Embryonic facial prominence (tissue), 1 donor: Measurements from ENCODE around the gene EGLN1.
"Not testable (repeated sequence)": the region's sequence is repeated elsewhere in the genome, so short reads cannot be mapped to it uniquely, and the experiment has no call there.

Experiments
- DNase-seq: peaks from one replicate; pipeline ENCODE4 v3.0.0-alpha.2; 2016; ENCODE audit errors: extremely low spot score

The EGLN1 gene

DNA sequence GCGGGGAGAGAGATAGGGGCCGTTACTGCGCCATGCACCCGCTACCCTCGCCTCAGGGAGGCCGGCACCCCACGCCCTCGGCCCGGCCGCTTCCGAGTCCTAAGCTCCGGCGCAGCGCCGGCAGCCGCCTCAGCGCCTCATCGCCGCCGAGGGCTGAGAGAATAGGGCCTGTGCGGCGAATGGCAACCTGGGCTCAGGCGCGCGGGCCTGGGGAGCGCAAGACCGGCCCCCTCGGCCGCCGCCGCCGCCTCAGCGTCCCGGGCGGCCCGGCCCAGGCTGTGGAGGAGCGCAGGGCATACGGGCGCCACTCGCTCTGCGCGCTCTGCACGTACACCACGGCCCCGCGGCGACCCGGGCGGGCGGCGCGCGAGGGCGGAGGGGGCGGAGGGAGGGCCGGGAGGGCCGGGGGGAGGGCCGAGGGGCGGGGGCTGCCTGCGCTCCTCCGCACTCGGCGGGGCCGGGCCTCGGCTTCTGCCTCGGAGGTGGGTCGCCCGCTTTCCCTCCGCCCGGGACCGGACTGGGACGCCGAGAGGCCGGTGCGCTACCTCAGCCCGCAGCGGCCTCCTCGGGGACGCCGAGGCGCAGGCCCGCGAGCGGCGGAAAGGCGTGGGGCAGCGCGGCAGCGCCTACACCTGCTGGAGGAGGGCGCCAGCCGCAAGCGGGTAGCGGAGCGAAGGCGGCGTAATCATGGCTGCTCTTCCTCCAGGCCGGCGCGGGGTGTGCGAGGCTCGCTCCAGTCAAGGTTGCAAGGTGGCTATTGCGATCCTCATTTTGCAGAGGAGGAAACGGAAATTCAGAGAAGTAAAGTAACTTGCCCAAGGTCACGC is at the start of gene EGLN1:
Gene EGLN1 (minus strand): TSS at position 317 of the 827 bp plus-strand sequence. CDS start 399 bp downstream, outside the sequence.
- DNase-seq = peak; percentile 68

DNA sequence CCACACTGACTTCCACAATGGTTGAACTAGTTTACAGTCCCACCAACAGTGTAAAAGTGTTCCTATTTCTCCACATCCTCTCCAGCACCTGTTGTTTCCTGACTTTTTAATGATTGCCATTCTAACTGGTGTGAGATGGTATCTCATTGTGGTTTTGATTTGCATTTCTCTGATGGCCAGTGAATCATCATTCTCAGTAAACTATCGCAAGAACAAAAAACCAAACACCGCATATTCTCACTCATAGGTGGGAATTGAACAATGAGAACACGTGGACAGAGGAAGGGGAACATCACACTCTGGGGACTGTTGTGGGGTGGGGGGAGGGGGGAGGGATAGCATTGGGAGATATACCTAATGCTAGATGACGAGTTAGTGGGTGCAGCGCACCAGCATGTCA is 49.4 kb upstream of the EGLN1 start:
- not testable (repeated sequence) for DNase-seq

DNA sequence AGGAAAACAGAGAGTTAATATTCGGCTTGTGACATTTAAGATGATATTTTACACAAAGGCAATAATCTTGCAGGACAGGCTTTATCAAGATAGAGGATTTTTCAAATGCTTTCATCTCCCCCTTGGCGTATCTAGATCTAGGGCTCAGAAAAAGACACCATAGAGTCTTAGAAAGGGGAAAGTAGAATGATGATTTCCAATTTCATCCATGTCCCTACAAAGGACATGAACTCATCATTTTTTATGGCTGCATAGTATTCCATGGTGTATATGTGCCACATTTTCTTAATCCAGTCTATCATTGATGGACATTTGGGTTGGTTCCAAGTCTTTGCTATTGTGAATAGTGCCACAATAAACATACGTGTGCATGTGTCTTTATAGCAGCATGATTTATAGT is 48.9 kb upstream of the EGLN1 start:
- not testable (repeated sequence) for DNase-seq

DNA sequence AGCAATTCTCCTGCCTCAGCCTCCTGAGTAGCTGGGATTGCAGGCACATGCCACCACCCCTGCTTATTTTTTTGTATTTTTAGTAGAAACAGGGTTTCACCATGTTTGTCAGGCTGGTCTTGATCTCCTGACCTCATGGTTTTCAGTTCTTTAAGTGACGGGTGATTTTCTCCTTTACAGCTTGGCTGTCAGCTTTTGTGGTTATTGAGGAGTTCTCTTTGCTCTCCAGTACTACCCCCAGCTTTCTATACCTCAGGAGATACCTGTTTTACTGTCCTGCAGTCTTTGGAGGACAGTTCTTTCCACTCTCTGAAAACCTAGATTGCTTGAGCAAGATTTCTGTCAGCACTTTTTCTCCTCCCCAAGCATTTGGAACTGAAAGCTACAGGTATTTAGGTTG is 45.9 kb upstream of the EGLN1 start:
- DNase-seq = no peak

GRCh38 chr1:231465051-231465450 is 43.0 kb upstream of the EGLN1 start:
- DNase-seq = no peak

DNA sequence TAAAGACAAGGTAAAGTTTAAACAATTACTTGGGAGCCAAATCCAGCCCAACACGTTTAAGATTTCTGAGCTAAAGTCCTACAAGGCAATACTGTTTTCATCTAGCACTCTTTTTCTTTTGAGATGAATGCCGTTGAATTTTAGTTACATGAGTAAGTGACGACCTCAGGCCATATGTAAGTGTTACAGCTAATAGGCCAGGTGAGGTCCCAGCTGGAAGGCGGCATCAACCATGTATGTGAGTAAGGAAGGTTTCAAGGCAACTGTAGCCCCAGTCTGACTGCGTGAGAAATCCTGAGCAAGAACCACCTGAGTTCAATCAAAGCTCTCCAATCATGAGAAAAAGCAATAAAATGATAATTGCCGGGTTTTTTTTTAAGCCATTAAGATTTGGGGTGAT is 41.5 kb upstream of the EGLN1 start:
- DNase-seq = no peak

GRCh38 chr1:231460614-231461013 is 38.5 kb upstream of the EGLN1 start:
- DNase-seq = no peak

GRCh38 chr1:231459438-231459837 is 37.4 kb upstream of the EGLN1 start:
- not testable (repeated sequence) for DNase-seq

DNA sequence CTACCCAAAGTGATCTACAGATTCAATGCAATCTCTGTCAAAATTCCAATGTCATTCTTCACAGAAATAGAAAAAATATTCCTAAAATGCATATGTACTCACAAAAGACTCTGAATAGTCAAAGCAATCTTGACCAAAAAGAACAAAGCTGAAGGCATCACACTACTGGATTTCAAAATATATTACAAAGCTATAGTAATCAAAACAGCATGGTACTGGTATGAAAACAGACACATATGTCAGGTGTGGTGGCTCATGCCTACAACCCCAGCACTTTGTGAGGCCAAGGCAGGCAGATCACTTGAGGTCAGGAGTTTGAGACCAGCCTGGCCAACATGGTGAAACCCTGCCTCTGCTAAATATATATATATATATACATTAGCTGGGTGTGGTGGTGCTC is 35.9 kb upstream of the EGLN1 start:
- not testable (repeated sequence) for DNase-seq

- not testable (repeated sequence) for DNase-seq
Measured at GRCh38 chr1:231454133-231454532, 32.0 kb upstream of the EGLN1 start.

- no peak for DNase-seq
Measured at GRCh38 chr1:231446138-231446537, 24.1 kb upstream of the EGLN1 start.

GRCh38 chr1:231444059-231444458 is 22.0 kb upstream of the EGLN1 start:
- DNase-seq = no peak

GRCh38 chr1:231443363-231443762 is 21.3 kb upstream of the EGLN1 start:
- no peak for DNase-seq

DNA sequence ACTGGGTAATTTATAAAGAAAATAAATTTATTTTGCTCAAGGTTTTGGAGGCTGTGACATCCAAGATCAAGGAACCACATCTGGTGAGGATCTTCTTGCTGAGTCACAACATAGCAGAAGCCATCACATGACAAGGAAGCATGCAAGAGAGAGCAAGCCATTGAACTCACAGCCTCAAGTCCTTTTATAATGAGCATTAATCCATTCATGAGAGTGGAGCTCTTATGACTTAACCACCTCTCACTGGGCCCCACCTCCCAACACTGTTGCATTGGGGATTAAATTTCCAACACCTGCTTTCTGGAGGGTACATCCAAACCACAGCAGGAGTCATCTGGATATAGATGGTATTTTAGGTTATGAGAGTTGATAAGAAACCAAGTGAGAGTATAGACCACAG is 20.6 kb upstream of the EGLN1 start:
- DNase-seq = no peak

DNA sequence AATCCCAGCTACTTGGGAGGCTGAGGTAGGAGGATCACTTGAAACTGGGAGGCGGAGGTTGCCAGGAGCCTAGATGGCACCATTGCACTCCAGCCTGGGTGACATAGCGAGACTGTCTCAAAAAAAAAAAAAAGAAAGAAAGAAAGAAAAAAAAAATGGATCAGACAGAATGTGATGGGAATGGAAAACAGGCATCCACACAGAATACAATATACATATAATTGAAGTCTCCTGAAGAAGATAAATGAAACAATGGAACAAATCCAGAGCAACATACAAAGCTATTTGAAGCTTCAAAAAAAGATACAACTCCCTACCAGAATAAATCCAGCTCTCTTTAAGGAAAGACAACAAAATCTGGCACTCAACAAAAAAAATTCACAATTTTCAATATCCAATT is 10.9 kb upstream of the EGLN1 start:
- no peak for DNase-seq

DNA sequence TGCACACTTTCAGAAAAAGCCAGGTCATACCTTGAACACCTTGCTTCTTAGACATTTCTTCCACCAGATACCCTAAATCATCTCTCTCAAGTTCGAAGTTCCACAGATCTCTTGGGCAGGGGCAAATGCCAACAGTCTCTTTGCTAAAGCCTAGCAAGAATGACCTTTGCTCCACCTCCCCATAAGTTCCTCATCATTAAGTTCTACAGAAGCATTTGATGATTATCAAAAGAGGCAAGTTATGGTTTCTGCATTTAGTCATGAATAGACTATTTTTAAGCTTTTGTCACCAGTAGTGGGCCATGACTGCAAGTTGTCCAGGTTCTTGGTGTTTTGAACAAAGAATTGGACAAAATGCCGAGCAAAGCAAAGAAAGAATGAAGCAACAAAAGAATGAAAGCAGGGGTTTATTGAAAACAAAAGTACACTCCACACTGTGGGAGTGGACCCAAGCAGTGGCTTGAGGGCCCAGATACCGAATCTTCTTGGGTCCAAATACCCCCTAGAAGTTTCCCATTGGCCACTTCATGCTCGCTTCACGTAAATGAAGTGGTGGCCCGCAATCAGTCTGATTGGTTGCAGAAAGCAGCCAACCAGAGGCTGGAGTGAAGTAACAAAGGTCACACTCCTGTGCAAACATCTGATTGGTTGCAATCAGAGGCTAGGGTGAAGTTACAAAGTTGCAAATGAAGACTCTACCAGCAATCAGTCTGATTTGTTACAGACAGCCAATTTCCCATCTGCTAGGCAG is 9.8 kb upstream of the EGLN1 start:
- DNase-seq = no peak

- not testable (repeated sequence) for DNase-seq
Measured at GRCh38 chr1:231430678-231431352, 8.7 kb upstream of the EGLN1 start.

DNA sequence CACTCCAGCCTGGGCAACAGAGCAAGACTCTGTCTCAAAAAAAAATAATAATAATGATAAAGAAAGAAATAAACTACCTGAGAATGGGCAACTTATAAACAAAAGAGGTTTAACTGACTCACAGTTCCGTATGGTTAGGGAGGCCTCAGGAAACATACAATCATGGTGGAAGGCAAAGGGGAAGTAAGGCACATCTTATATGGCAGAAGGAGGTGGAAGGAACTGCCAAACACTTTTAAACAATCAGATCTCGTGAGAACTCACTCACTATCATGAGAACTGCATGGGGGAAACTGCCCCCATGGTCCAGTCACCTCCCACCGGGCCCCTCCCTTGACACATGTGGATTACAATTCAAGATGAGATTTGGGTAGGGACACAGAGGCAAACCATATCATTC is 6.3 kb upstream of the EGLN1 start:
- DNase-seq = no peak

DNA sequence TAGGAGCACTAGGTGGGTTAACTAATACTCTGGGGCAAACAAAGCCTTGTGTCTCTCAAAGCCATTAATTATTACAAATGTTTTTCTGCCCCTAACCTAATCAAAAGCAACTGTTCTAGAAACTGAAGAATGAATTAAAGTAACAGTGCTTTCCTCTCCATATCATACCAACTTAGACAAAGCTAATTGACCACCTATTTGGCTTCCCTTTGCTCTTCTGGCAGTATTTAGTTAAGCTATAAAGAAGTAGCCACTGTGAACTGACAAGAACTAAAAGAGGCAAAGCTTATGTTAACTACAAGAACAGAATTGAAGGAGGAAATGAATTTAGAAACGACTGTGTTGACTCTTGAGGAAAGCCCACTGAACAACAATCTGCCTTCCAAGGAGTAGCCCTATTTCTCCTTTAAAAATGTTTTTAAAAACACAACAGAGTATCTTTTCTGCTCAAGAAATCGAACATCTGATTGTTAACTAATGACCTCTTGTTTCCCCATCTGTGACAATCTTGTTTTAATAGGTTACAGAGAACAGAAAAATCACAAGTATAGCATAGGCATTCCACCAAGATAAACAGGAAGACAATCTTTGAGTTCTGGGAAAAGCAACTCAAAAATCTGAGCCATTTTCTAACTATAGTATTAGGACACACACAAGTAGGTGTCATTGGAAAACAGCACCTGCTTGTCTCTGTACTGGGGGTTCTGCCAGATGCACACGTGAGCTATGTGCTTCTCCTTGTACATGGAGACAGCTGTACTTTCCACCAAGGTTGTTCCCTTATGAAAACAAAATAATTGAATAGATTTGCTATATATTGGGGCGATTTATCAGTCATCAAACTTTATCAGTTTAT is 3.1 kb upstream of the EGLN1 start:
- no peak for DNase-seq

DNA sequence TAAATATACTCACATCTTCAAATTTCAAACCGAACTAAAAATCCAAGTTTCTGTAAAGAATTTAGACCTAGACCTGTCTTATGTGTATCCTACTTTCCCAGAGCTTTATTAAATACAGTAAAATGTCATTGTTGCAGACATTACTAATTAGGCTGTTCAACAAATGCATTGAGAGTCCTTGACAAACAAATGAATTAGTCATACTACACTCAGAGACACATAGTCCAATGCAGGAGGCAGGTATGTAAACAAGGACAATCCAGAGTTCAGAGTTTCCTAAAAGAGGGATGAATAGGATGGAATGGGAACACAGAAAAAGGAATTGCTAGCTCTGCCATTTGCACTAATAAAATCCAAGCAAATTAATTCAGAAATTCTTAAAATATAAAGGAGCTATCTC is 1.6 kb upstream of the EGLN1 start:
- no peak for DNase-seq

DNA sequence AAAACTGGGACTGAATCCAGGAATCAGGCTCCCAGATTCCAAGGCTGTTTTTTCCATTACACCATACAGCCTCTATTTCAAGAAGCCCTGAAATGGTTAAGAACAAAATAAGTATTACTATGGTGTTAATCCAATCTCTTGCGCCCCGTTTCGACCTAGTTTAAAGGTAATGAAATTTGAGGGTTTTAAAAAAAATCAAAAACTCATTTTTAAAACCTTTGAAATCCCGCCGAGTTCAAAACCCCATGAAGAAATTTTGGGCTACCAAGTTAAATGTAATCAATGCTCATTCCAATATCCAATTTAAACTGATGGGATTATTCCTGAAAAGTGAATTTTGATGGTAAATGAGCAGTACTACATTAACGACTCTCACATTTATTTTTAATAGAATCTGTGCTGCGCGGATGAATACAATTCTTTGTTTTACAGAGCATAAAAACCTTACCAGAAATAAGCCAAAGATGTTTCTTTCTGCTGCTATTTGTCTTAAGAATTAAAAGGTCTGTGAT is 767 bp upstream of the EGLN1 start:
- DNase-seq = no peak
